K562 (cell line): ENCODE measurements around the gene ZNHIT3. TPM values are rescaled to one million over a fixed set of nuclear protein-coding genes. Genes with fewer than 3 reads are reported as not detected.
A peak's percentile ranks its signal among the peaks of the same experiment; 100 is the strongest.

Experiments
- ATAC-seq: fragments of 200-7000 bp; cut with Tn5 transposase; 3 replicates; pipeline ENCODE4 v1.9.1; 2020; ENCODE audit warnings: moderate library complexity
- BruUV-seq: library from RNA; stranded (reverse); fragments of 400-500 nt; replicated peaks from 2 replicates; lab custom pipeline; 2021; lab: Mats Ljungman, UMichigan
- CTCF ChIA-PET: fragments of 300-600 bp; formaldehyde crosslinking; extraction: SDS; loops from one replicate; lab custom pipeline; 2021; ENCODE audit warnings: low intra/inter-chr PET ratio; lab: Yijun Ruan, JAX
- POLR2A ChIA-PET: fragments of 300-600, 350-650 bp; sonication (Branson Sonifier 250); formaldehyde crosslinking; extraction: SDS; loops from one replicate; lab custom pipeline; 2021; ENCODE audit warnings: antibody characterized with exemption, inconsistent platforms; lab: Yijun Ruan, JAX
- DNase-seq, 4 experiments: peaks; one replicate each; pipeline versions ENCODE4 v3.0.0 to v3.0.0-alpha.2; 2011 to 2018; ENCODE audit warnings: low spot score in 3 of 4, mixed read lengths in 3 of 4; ENCODE audit errors: extremely low read depth in 1 of 4
- FAIRE-seq: peaks from 2 replicates; lab custom pipeline; 2011; peaks lifted over from hg19 to GRCh38; lab: Jason Lieb, UNC
- H2AFZ ChIP-seq: 2 replicates; pipeline ENCODE4 v1.6.0; 2011; ENCODE audit warnings: low read depth, low read length, control low read depth, inconsistent platforms
- H3K27ac ChIP-seq: fragments of 200-600 bp; 3 replicates; pipeline ENCODE4 v1.8.0; 2011; ENCODE audit warnings: low read depth, mild to moderate bottlenecking, control low read depth, inconsistent platforms, low read length, moderate library complexity, mixed read lengths; ENCODE audit errors: extremely low read depth
- H3K27me3 ChIP-seq, 2 experiments: fragments of 300-600 bp in 1 of 2; 2 replicates in 1 of 2; 3 replicates in 1 of 2; pipeline versions ENCODE4 v1.6.0 to v1.8.0; 2011; ENCODE audit warnings: inconsistent platforms in 2 of 2, low read length in 2 of 2, mild to moderate bottlenecking in 1 of 2, mixed read lengths in 1 of 2, moderate library complexity in 1 of 2; ENCODE audit not compliant: control insufficient read depth in 2 of 2, insufficient read depth in 2 of 2
- H3K36me3 ChIP-seq: fragments of 300-600 bp; 3 replicates; pipeline ENCODE4 v1.8.0; 2011; ENCODE audit warnings: mild to moderate bottlenecking, low read length, inconsistent platforms; ENCODE audit not compliant: control insufficient read depth, insufficient read depth
- H3K4me1 ChIP-seq, 2 experiments: fragments of 200-600 bp in 1 of 2; replicated peaks in 1 of 2; 2 replicates in 1 of 2; 3 replicates in 1 of 2; pipeline versions ENCODE4 v1.5.1 to v1.8.0; 2011; ENCODE audit warnings: inconsistent platforms in 2 of 2, low read length in 2 of 2, mild to moderate bottlenecking in 1 of 2, mixed read lengths in 1 of 2, moderate library complexity in 1 of 2; ENCODE audit not compliant: control insufficient read depth in 2 of 2, insufficient read depth in 2 of 2
- H3K4me2 ChIP-seq: 2 replicates; pipeline ENCODE4 v1.6.1; 2011; ENCODE audit warnings: low read length, control low read depth, inconsistent platforms, mixed read lengths; ENCODE audit not compliant: insufficient read depth
- H3K4me3 ChIP-seq: fragments of 200-600 bp; sonication (generic), shearing (Covaris generic); 2 replicates; pipeline ENCODE4 v1.5.1; 2016; ENCODE audit warnings: control low read depth, inconsistent platforms
- H3K79me2 ChIP-seq: fragments of 200-600 bp; 3 replicates; pipeline ENCODE4 v1.8.0; 2011; ENCODE audit warnings: low read length, inconsistent platforms; ENCODE audit not compliant: control insufficient read depth, insufficient read depth
- H3K9ac ChIP-seq, 2 experiments: 2 replicates each; pipeline versions ENCODE4 v1.6.0 to v1.6.1; 2011; ENCODE audit warnings: low read depth in 2 of 2, low read length in 2 of 2, control low read depth in 1 of 2, inconsistent platforms in 1 of 2, mild to moderate bottlenecking in 1 of 2, mixed read lengths in 1 of 2; ENCODE audit not compliant: insufficient read depth in 1 of 2
- H3K9me1 ChIP-seq: one replicate; pipeline ENCODE4 v1.6.0; 2011; ENCODE audit warnings: inconsistent platforms, mild to moderate bottlenecking, low read length, moderate library complexity; ENCODE audit not compliant: control insufficient read depth, insufficient read depth
- H3K9me3 ChIP-seq: replicated peaks from 2 replicates; pipeline ENCODE4 v1.5.1; 2011; ENCODE audit warnings: low read depth, low read length, inconsistent platforms; ENCODE audit not compliant: control insufficient read depth, insufficient read depth
- H4K20me1 ChIP-seq: replicated peaks from 2 replicates; pipeline ENCODE4 v1.6.1; 2011; ENCODE audit warnings: low read length, inconsistent platforms, mixed read lengths; ENCODE audit not compliant: control insufficient read depth, insufficient read depth
- BHLHE40 ChIP-seq: IDR thresholded peaks from 2 replicates; pipeline ENCODE4 v1.6.1; 2011; ENCODE audit warnings: low read length, improper control_type of control experiment
- BRF2 ChIP-seq: IDR thresholded peaks from 3 replicates; pipeline ENCODE4 v1.6.1; 2011; ENCODE audit warnings: borderline replicate concordance, mild to moderate bottlenecking; ENCODE audit not compliant: insufficient read length, insufficient read depth
- CBX5 ChIP-seq: IDR thresholded peaks from 2 replicates; pipeline ENCODE4 v1.6.1; 2014; ENCODE audit warnings: low read depth, borderline replicate concordance
- E2F6 ChIP-seq, 2 experiments: IDR thresholded peaks; 2 replicates each; pipeline ENCODE4 v1.6.1; 2011; ENCODE audit warnings: borderline replicate concordance in 1 of 2, control low read depth in 1 of 2, low read depth in 1 of 2, low read length in 1 of 2, mild to moderate bottlenecking in 1 of 2, mixed read lengths in 1 of 2, moderate library complexity in 1 of 2; ENCODE audit not compliant: insufficient read depth in 1 of 2, insufficient read length in 1 of 2, poor library complexity in 1 of 2, severe bottlenecking in 1 of 2; ENCODE audit errors: extremely low read depth in 1 of 2
- FOXA3 ChIP-seq, 2 experiments: fragments of 450-650 bp in 1 of 2; sonication (generic) in 1 of 2; formaldehyde crosslinking; IDR thresholded peaks in 1 of 2; conservative IDR thresholded peaks in 1 of 2; 2 replicates each; pipeline versions ENCODE4 v1.4.0 to v1.8.0; 2020 to 2022; ENCODE audit warnings: mild to moderate bottlenecking in 2 of 2, missing genetic modification reagents in 1 of 2
- HMG20B ChIP-seq: fragments of 250-450 bp; sonication (Bioruptor Pico); IDR thresholded peaks from 2 replicates; pipeline ENCODE4 v1.5.0; 2021; ENCODE audit warnings: mild to moderate bottlenecking
- LCOR ChIP-seq: sonication (generic); formaldehyde crosslinking; IDR thresholded peaks from 2 replicates; pipeline ENCODE4 v1.8.0; 2022; ENCODE audit warnings: mild to moderate bottlenecking, missing genetic modification reagents
- MLLT1 ChIP-seq, 2 experiments: fragments of 450-650 bp; IDR thresholded peaks; 2 replicates each; pipeline ENCODE4 v1.6.1; 2016
- NBN ChIP-seq: fragments of 450-650 bp; IDR thresholded peaks from 2 replicates; pipeline ENCODE4 v1.6.1; 2016; ENCODE audit warnings: low read depth, mild to moderate bottlenecking
- POLR2AphosphoS2 ChIP-seq: IDR thresholded peaks from 2 replicates; pipeline ENCODE4 v1.6.1; 2012; ENCODE audit warnings: low read length, improper control_type of control experiment
- SNIP1 ChIP-seq: fragments of 450-650 bp; IDR thresholded peaks from 2 replicates; pipeline ENCODE4 v1.7.1; 2017; ENCODE audit warnings: low read depth, mild to moderate bottlenecking
- WGBS: fragments of 100-300 bp; shearing (Covaris generic); methylation state at CpG from one replicate; pipeline ENCODE4 v1.1.6; 2016; ENCODE audit warnings: low coverage, mixed read lengths; ENCODE audit not compliant: insufficient coverage; ENCODE audit errors: missing lambda C conversion rate; 5-methylcytosine and 5-hydroxymethylcytosine counted together
- in situ Hi-C: fragments of 300-500 bp; cut with MboI; formaldehyde crosslinking; loops from 4 replicates; pipeline ENCODE4 v1.15.0; 2018; ENCODE audit warnings: inconsistent platforms, mixed read lengths
- intact Hi-C: fragments of 100-400 bp; cut with micrococcal nuclease; formaldehyde crosslinking; loops from 2 replicates; pipeline ENCODE4 v1.14.2; 2022
- polyA plus RNA-seq, 8 experiments: library from polyadenylated mRNA; depleted of rRNA in 4 of 8; stranded (reverse) in 5 of 8; unstranded in 3 of 8; fragments of >200 nt; fragmentation: Nextera tagmentation in 2 of 8; fragmentation: Illumina TruSeq in 1 of 8; extraction: Ambion mirVana in 2 of 8; extraction: Trizol in 1 of 8; gene quantifications; 2 replicates each; pipeline versions ENCODE4 v1.2.1 to v1.2.3, GENCODE V29; 2011 to 2014; ENCODE audit warnings: inconsistent platforms in 1 of 8, missing spikeins in 1 of 8
- total RNA-seq, 7 experiments: library from RNA; depleted of rRNA in 6 of 7; stranded (reverse); fragments of >200 nt in 6 of 7; fragmentation: Illumina TruSeq in 2 of 7; extraction: Trizol in 2 of 7; gene quantifications; 2 replicates each; pipeline versions ENCODE4 v1.2.1 to v1.2.3, GENCODE V29; 2011 to 2021; ENCODE audit warnings: low replicate concordance in 1 of 7

ZNHIT3 gene
- total and polyA plus RNA-seq, 9 of the 15 experiments (the other 6 are each of a cell fraction or from before 2014, with no cell fraction given): 45.0 to 300 (median 88.4) TPM

- no peak for TF ChIP-seq LCOR (CRISPR knock-in tag)
- TF ChIP-seq, all 486 proteins: peak for 0
- Histone ChIP-seq H3K27ac (no peak overlapping the region; the same call in 2 of the 3 replicates), H3K79me2 (no peaks in the 10 kb centered on the region), H3K27me3 (no peaks in the 10 kb centered on the region), H3K9me3 (no peaks in the 10 kb centered on the region), H4K20me1 (0 out of 2 replicates have a peak, but pooled peaks cover 4% of the 10 kb centered on the region), H3K9me1 (no peaks in the 10 kb centered on the region), H3K4me1 (peaks cover 0 to 3% of the 10 kb centered on the region in 2 experiments; a peak in 2 of 5 replicates), H3K9ac (0 out of 4 replicates have a peak overlapping the region, but pooled peaks of 1 of the 2 experiments have one; percentile 35), H3K4me2 (no peak overlapping the region), H3K36me3 (peaks cover 95% of the 10 kb centered on the region), H3K4me3 (no peak overlapping the region), H2AFZ (no peak overlapping the region)
- BruUV-seq: no TSS peak
- no peak for FAIRE-seq
- WGBS: 93% methylated on average over 15 of the region's 15 CpGs
- intact Hi-C loops: no loop called here
- in situ Hi-C loops: no loop called here
- POLR2A ChIA-PET: interaction anchor here (2.9 kb wide), 1 partner anchor 9 kb away, joined by 18 read pairs; no protein-coding TSS in a partner anchor
- DNase-seq: peak in 1 of 4 experiments; percentile 11
- CTCF ChIA-PET: no interaction called here
- ATAC-seq: no peak
These were observed 14.3 kb downstream of the ZNHIT3 start for GRCh38 chr17:36500745-36501225.

- no TSS peak for BruUV-seq
- in situ Hi-C loops: no loop called here
- intact Hi-C loops: no loop called here
- ChIA-PET CTCF (no interaction called here), POLR2A (interaction anchor here (2.9 kb wide), 1 partner anchor 10 kb away, joined by 18 read pairs; no protein-coding TSS in a partner anchor)
- Histone ChIP-seq H3K9me1 (no peaks in the 10 kb centered on the region), H3K9ac (no peak overlapping the region), H3K4me1 (0 out of 5 replicates have a peak, but pooled peaks cover 0 to 3% of the 10 kb centered on the region in 2 experiments), H3K4me3 (no peak overlapping the region), H3K79me2 (no peaks in the 10 kb centered on the region), H3K36me3 (peaks cover 95% of the 10 kb centered on the region), H4K20me1 (0 out of 2 replicates have a peak, but pooled peaks cover 4% of the 10 kb centered on the region), H3K27me3 (no peaks in the 10 kb centered on the region), H3K27ac (no peak overlapping the region), H2AFZ (no peak overlapping the region), H3K9me3 (no peaks in the 10 kb centered on the region), H3K4me2 (no peak overlapping the region)
- DNase-seq (peak in 1 of 4 experiments; percentile 10), ATAC-seq (no peak), FAIRE-seq (no peak)
- WGBS: 100% methylated on average over 3 of the region's 3 CpGs
- TF ChIP-seq MLLT1 (IDR thresholded peaks at IDR 0.05) (no peak), NBN (no peak), E2F6 (IDR thresholded peaks at IDR 0.05; ENCODE audit: borderline replicate concordance in 1 of 2, extremely low read depth in 1 of 2, insufficient read depth in 1 of 2, insufficient read length in 1 of 2, low read depth in 1 of 2, low read length in 1 of 2, poor library complexity in 1 of 2, severe bottlenecking in 1 of 2) (no peak), POLR2AphosphoS2 (no peak), FOXA3 (CRISPR knock-in tag; conservative IDR thresholded peaks at IDR 0.05 in 1 of 2, IDR thresholded peaks at IDR 0.05 in 1 of 2) (no peak), BHLHE40 (no peak), BRF2 (no peak), SNIP1 (no peak), CBX5 (no peak), HMG20B (no peak)
These were observed 14.9 kb downstream of the ZNHIT3 start for GRCh38 chr17:36501351-36501750.
